B cell (primary cell): ENCODE results near the gene GMEB2. TPM values are rescaled to one million over a fixed set of nuclear protein-coding genes. Genes with fewer than 3 reads are reported as not detected.

Experiments
- ATAC-seq: fragments of 200-7000 bp; cut with Tn5 transposase; one replicate; pipeline ENCODE4 v1.10.0; 2021; ENCODE audit warnings: low read depth, mild to moderate bottlenecking, moderate number of reproducible peaks, moderate library complexity
- CTCF ChIA-PET: fragments of 350-600 bp; sonication (Branson Sonifier 250); formaldehyde crosslinking; loops from one replicate; lab custom pipeline; 2021; ENCODE audit warnings: antibody characterized with exemption, inconsistent platforms; lab: Charles Lee
- POLR2A ChIA-PET: fragments of 350-600 bp; sonication (Branson Sonifier 250); formaldehyde crosslinking; loops from one replicate; lab custom pipeline; 2021; ENCODE audit warnings: antibody characterized with exemption; lab: Charles Lee
- DNase-seq: peaks from one replicate; pipeline ENCODE4 v3.0.0; 2013
- H2AFZ ChIP-seq: 2 replicates; pipeline ENCODE4 v1.6.1; 2012; ENCODE audit warnings: mild to moderate bottlenecking, low read depth, low read length; ENCODE audit not compliant: insufficient read depth, poor library complexity, severe bottlenecking
- H3K27ac ChIP-seq, 2 donors: 1 replicate in 1 of 2; 2 replicates in 1 of 2; pipeline ENCODE4 v1.5.1; 2012 to 2013; ENCODE audit warnings: low read length in 2 of 2, mild to moderate bottlenecking in 2 of 2, moderate library complexity in 1 of 2
- H3K27me3 ChIP-seq, 4 experiments: fragments of 200-600 bp in 1 of 4; sonication (generic) in 1 of 4; replicated peaks in 1 of 4; 1 replicate in 2 of 4; 2 replicates in 2 of 4; pipeline versions ENCODE4 v1.6.1 to v1.7.0; 2013 to 2016; ENCODE audit warnings: low read length in 3 of 4, mild to moderate bottlenecking in 2 of 4, mixed read lengths in 1 of 4, moderate library complexity in 1 of 4; ENCODE audit not compliant: insufficient read depth in 4 of 4, control insufficient read depth in 3 of 4; ENCODE audit errors: control extremely low read depth in 1 of 4
- H3K36me3 ChIP-seq, 2 experiments: replicated peaks in 1 of 2; 1 replicate in 1 of 2; 2 replicates in 1 of 2; pipeline versions ENCODE4 v1.6.1 to v1.7.1; 2013; ENCODE audit warnings: low read length in 1 of 2; ENCODE audit not compliant: insufficient read depth in 2 of 2, control insufficient read depth in 1 of 2; ENCODE audit errors: control extremely low read depth in 1 of 2, extremely low read depth in 1 of 2
- H3K4me1 ChIP-seq, 2 donors: fragments of 200-600 bp in 1 of 2; sonication (generic) in 1 of 2; 1 replicate in 1 of 2; 2 replicates in 1 of 2; pipeline versions ENCODE4 v1.5.1 to v1.6.1; 2013 to 2017; ENCODE audit warnings: low read length in 2 of 2; ENCODE audit not compliant: control insufficient read depth in 2 of 2, insufficient read depth in 2 of 2
- H3K4me2 ChIP-seq: replicated peaks from 2 replicates; pipeline ENCODE3; 2012; ENCODE audit warnings: mild to moderate bottlenecking, low read depth, low read length; ENCODE audit not compliant: poor library complexity, severe bottlenecking
- H3K4me3 ChIP-seq, 5 experiments: fragments of 200-600 bp in 1 of 5; sonication (generic) in 1 of 5; 1 replicate in 3 of 5; 2 replicates in 2 of 5; pipeline versions ENCODE4 v1.5.1 to v1.7.0; 2011 to 2016; ENCODE audit warnings: low read length in 4 of 5, mild to moderate bottlenecking in 4 of 5, low read depth in 2 of 5, control low read depth in 1 of 5, moderate library complexity in 1 of 5; ENCODE audit not compliant: insufficient read depth in 1 of 5; ENCODE audit errors: control extremely low read depth in 1 of 5, extremely low read depth in 1 of 5
- H3K79me2 ChIP-seq: fragments of 200-600 bp; sonication (generic); one replicate; pipeline ENCODE4 v1.6.0; 2016; ENCODE audit warnings: low read length; ENCODE audit not compliant: control insufficient read depth, insufficient read depth
- H3K9ac ChIP-seq: fragments of 200-600 bp; sonication (generic); 2 replicates; pipeline ENCODE4 v1.6.1; 2017; ENCODE audit warnings: mild to moderate bottlenecking, low read length, moderate library complexity
- H3K9me3 ChIP-seq, 3 donors: one replicate each; pipeline versions ENCODE4 v1.6.1 to v1.7.1; 2013; ENCODE audit warnings: low read length in 2 of 3; ENCODE audit not compliant: control insufficient read depth in 2 of 3, insufficient read depth in 1 of 3; ENCODE audit errors: control extremely low read depth in 1 of 3
- H4K20me1 ChIP-seq: 2 replicates; pipeline ENCODE4 v1.6.0; 2012; ENCODE audit warnings: mild to moderate bottlenecking, low read length; ENCODE audit not compliant: insufficient read depth, control insufficient read depth, poor library complexity, severe bottlenecking
- H3K27ac Mint-ChIP-seq: one replicate; pipeline ENCODE4 v1.8.0; 2021; ENCODE audit warnings: mixed read lengths
- H3K27me3 Mint-ChIP-seq: one replicate; pipeline ENCODE4 v1.8.0; 2021; ENCODE audit warnings: mixed read lengths
- H3K4me1 Mint-ChIP-seq: one replicate; pipeline ENCODE4 v1.8.0; 2021; ENCODE audit warnings: mixed read lengths
- H3K4me3 Mint-ChIP-seq: one replicate; pipeline ENCODE4 v1.8.0; 2021; ENCODE audit warnings: mixed read lengths
- H3K9me3 Mint-ChIP-seq: one replicate; pipeline ENCODE4 v1.8.0; 2022; ENCODE audit warnings: mixed read lengths; ENCODE audit not compliant: insufficient read depth
- EZH2 ChIP-seq: IDR thresholded peaks from 2 replicates; pipeline ENCODE4 v1.6.1; 2012; ENCODE audit warnings: borderline replicate concordance, low read depth, mild to moderate bottlenecking, moderate library complexity, low read length; ENCODE audit not compliant: insufficient read depth, poor library complexity, severe bottlenecking
- WGBS: methylation state at CpG from one replicate; pipeline ENCODE4 v1.1.5; 2013; ENCODE audit warnings: missing lambda C conversion rate; ENCODE audit not compliant: insufficient coverage; 5-methylcytosine and 5-hydroxymethylcytosine counted together
- intact Hi-C: fragments of 100-400 bp; cut with micrococcal nuclease; formaldehyde crosslinking; loops from one replicate; pipeline ENCODE4 v1.10.0; 2022
- polyA plus RNA-seq: library from polyadenylated mRNA; depleted of rRNA; stranded (reverse); fragments of >200 nt; gene quantifications from 2 replicates; pipeline ENCODE4 v1.2.3, GENCODE V29; 2012
- total RNA-seq, 2 donors: library from RNA; stranded (reverse); fragments of 120-200 nt in 1 of 2; gene quantifications; 1 replicate in 1 of 2; 2 replicates in 1 of 2; pipeline versions ENCODE4 v1.2.3 to v1.2.4, GENCODE V29; 2013 to 2022
- TF ChIP-seq, protein P1 (sequence below): fragments of 200-600 bp; IDR thresholded peaks from one replicate; pipeline ENCODE4 v1.8.0; 2022; ENCODE audit warnings: antibody characterized with exemption, mild to moderate bottlenecking

The GMEB2 gene
- total and polyA plus RNA-seq, 2 donors (not counting 1 experiment from before 2014, with no cell fraction given), result 17.7 to 24.5 TPM

DNA sequence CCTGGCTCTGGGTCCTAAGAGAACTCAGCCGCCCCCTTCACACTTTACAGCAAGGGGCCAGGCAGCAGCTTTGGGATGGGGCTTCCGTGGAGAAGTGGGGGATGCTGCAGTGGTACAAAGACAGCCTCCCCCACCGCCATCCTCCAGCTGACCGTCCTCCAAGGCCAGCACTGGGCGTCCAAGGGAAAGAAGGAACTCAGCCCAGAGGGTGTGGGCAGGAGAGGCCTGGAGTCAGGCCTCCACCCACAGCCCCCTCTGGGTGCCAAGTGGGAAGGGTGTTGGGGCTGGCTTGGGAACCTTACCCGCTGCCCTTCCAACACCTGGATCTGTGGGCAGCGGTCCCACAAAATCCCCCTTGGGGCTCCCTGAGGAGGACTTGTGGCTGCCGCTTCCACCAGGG is 13.2 kb upstream of the GMEB2 start:
- Mint-ChIP-seq H3K4me3 (peak overlapping the region; percentile 94), H3K9me3 (peaks cover 2% of the 10 kb centered on the region), H3K27ac (peak overlapping the region; percentile 100), H3K27me3 (no peaks in the 10 kb centered on the region), H3K4me1 (peaks cover 40% of the 10 kb centered on the region)
- H3K36me3 ChIP-seq, result no peaks in the 10 kb centered on the region
- 80% methylated on average over 2 of the region's 8 CpGs for WGBS
- H3K4me2 ChIP-seq, result peak overlapping the region; percentile 90
- H4K20me1 ChIP-seq, result no peaks in the 10 kb centered on the region
- H3K79me2 ChIP-seq, result peaks cover 17% of the 10 kb centered on the region
- ChIA-PET POLR2A (interaction anchor here (0.9 to 4.0 kb wide), 4 partner anchors 10 to 18 kb away, joined by 3 to 31 read pairs (median 24); partner anchors contain the start of genes GMEB2 and RTEL1), CTCF (interaction anchor here (2.2 kb wide), 1 partner anchor 102 kb away, joined by 8 read pairs; no protein-coding TSS in a partner anchor)
- H2AFZ ChIP-seq, result no peak overlapping the region
- no peak for DNase-seq
- peaks cover 0 to 3% (median 0%) of the 10 kb centered on the region in 3 donors for H3K9me3 ChIP-seq
- no peak for ATAC-seq
- peak overlapping the region in 4 of 5 experiments; percentile 47 to 97 (median 90) for H3K4me3 ChIP-seq
- peaks cover 40 to 60% of the 10 kb centered on the region in 2 donors for H3K4me1 ChIP-seq
- intact Hi-C loops, result loop anchor here (5.0 kb wide), 1 partner anchor 58 kb away; no protein-coding TSS in a partner anchor
- peak overlapping the region; percentile 98 for H3K9ac ChIP-seq
- H3K27ac ChIP-seq, result peak overlapping the region; percentile 80 to 82
- no peak for TF ChIP-seq EZH2
- TF ChIP-seq, protein P1, sequence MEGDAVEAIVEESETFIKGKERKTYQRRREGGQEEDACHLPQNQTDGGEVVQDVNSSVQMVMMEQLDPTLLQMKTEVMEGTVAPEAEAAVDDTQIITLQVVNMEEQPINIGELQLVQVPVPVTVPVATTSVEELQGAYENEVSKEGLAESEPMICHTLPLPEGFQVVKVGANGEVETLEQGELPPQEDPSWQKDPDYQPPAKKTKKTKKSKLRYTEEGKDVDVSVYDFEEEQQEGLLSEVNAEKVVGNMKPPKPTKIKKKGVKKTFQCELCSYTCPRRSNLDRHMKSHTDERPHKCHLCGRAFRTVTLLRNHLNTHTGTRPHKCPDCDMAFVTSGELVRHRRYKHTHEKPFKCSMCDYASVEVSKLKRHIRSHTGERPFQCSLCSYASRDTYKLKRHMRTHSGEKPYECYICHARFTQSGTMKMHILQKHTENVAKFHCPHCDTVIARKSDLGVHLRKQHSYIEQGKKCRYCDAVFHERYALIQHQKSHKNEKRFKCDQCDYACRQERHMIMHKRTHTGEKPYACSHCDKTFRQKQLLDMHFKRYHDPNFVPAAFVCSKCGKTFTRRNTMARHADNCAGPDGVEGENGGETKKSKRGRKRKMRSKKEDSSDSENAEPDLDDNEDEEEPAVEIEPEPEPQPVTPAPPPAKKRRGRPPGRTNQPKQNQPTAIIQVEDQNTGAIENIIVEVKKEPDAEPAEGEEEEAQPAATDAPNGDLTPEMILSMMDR, result no peak
- no peaks in the 10 kb centered on the region for H3K27me3 ChIP-seq
